Urinary bladder (tissue), 4 donors: ENCODE measurements around the gene BCCIP. TPM values are rescaled to one million over a fixed set of nuclear protein-coding genes. Genes with fewer than 3 reads are reported as not detected.

Experiments
- DNase-seq: peaks from one replicate; pipeline ENCODE4 v3.0.0-alpha.2; 2015; ENCODE audit errors: extremely low spot score
- H3K27ac ChIP-seq: one replicate; pipeline ENCODE4 v1.5.1; 2013; ENCODE audit warnings: low read depth, mild to moderate bottlenecking, moderate library complexity
- H3K36me3 ChIP-seq: one replicate; pipeline ENCODE4 v1.6.1; 2013; ENCODE audit warnings: mild to moderate bottlenecking, moderate library complexity; ENCODE audit not compliant: insufficient read depth
- H3K4me1 ChIP-seq: one replicate; pipeline ENCODE4 v1.6.1; 2013; ENCODE audit warnings: mild to moderate bottlenecking, moderate library complexity; ENCODE audit not compliant: insufficient read depth
- H3K4me3 ChIP-seq: one replicate; pipeline ENCODE4 v1.5.1; 2013; ENCODE audit warnings: low read depth, low read length
- WGBS: extraction: QIAGEN DNeasy Blood & Tissue Kit; methylation state at CpG from one replicate; pipeline ENCODE4 v1.1.7; 2013; 5-methylcytosine and 5-hydroxymethylcytosine counted together
- polyA plus RNA-seq: library from polyadenylated mRNA; stranded (reverse); fragments of 200-250 nt; gene quantifications from one replicate; pipeline ENCODE4 v1.2.3, GENCODE V29; 2013
- small RNA-seq: library from RNA; depleted of rRNA; stranded (forward); fragments of <200 nt; gene quantifications from one replicate; pipeline ENCODE3, GENCODE V24; 2014
- total RNA-seq: library from RNA; depleted of rRNA; stranded (reverse); fragments of >200 nt; gene quantifications from one replicate; pipeline ENCODE4 v1.2.3, GENCODE V29; 2014
- donor health status: healthy with polysubstance abuse.
- donor health status: healthy.

The BCCIP gene
- total and polyA plus RNA-seq, 2 donors, result 38.8 to 48.0 TPM

DNA sequence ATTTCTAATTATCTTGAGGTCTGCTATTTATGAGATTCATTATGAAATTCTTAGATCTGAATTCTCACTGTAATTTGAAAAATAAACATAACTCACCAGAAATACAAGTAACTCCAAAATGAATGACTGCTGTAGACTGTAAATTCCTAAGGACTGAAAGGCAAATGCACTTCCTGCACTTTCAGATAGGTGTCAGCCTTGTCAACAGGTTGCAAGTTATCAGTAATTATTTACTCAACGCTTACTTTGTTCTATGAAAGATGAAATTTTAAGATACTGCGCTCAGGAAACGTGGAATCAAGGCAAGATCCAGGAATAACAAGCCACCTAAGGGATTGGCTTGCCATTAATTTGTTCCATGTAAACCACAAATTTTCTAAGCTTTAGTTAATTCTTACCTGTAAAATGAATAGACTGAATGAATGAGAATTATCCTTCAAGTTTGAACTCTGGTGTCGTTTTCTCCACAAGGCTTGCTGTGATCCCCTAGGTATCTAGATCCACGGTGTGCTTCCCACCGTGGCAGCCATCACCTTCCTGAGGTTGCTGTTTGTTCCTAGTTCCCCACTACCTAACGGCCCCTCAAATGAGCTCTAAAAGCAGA is 45.1 kb downstream of the BCCIP start:
- Histone ChIP-seq H3K36me3 (no peaks in the 10 kb centered on the region), H3K27ac (no peak overlapping the region), H3K4me3 (no peak overlapping the region), H3K4me1 (no peaks in the 10 kb centered on the region)
- 76% methylated on average over 7 of the region's 7 CpGs for WGBS
- DNase-seq, result no peak

- 52% methylated on average over 4 of the region's 4 CpGs for WGBS
- Histone ChIP-seq H3K27ac (no peak overlapping the region), H3K36me3 (no peaks in the 10 kb centered on the region), H3K4me1 (no peaks in the 10 kb centered on the region), H3K4me3 (no peak overlapping the region)
- DNase-seq, result no peak
These were observed 48.0 kb downstream of the BCCIP start for GRCh38 chr10:125871338-125871737.

GRCh38 chr10:125878957-125879835 is 55.9 kb downstream of the BCCIP start:
- no peaks in the 10 kb centered on the region for H3K4me1 ChIP-seq
- no peak overlapping the region for H3K4me3 ChIP-seq
- H3K36me3 ChIP-seq, result no peaks in the 10 kb centered on the region
- no peak overlapping the region for H3K27ac ChIP-seq
- DNase-seq, result no peak
- 84% methylated on average over 11 of the region's 11 CpGs for WGBS

DNA sequence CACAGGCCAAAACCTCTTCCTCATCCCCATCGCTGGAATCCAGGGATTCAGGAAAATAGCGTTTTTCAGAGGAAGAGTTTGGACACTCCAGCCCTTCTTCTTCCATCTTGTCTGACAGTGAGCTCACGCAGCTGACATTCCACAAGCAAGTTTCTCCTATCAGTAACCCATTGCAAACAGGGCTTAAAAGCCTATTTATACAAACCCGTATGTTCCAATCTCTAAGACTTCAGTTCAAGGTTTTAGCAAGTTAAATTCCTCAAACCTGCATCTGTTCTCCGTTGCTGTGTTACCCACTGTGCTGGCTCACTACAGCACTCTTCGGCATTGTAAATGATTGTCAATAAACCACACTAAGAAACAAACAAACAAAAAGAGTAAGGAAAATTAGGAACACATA is 57.4 kb downstream of the BCCIP start:
- DNase-seq, result no peak
- Histone ChIP-seq H3K4me1 (no peaks in the 10 kb centered on the region), H3K36me3 (no peaks in the 10 kb centered on the region), H3K27ac (no peak overlapping the region), H3K4me3 (no peak overlapping the region)
- 41% methylated on average over 6 of the region's 6 CpGs for WGBS

GRCh38 chr10:125881192-125881591 is 57.8 kb downstream of the BCCIP start, which contains the start of gene DHX32:
Gene DHX32 (minus strand): TSS chr10:125881292. CDS start chr10:125880824, 468 bp downstream.
- 59% methylated on average over 4 of the region's 4 CpGs for WGBS
- DNase-seq, result no peak
- no peaks in the 10 kb centered on the region for H3K36me3 ChIP-seq
- H3K4me3 ChIP-seq, result no peak within 1 kb of the TSS
- no peak within 1 kb of the TSS for H3K27ac ChIP-seq
- no peaks in the 10 kb centered on the region for H3K4me1 ChIP-seq

DNA sequence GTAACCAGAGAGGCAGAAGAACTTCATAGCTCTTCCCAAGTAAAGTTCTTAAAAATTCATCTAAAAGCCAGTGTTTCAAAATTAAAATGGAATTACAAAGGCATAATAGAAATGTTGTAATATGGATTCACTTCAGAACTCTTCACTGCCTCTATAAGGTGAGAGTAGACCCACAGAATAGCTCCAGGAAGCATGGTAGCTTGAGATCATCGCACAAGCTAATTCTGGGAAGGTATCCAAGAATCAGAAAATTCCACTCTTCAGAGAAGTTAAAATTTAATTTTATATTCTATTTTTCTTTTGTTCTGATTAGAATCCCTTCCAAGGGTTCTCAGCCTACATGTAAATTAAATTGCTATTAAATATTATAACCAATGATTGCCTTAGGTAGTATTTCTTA is 59.2 kb downstream of the BCCIP start:
- Histone ChIP-seq H3K4me3 (no peak overlapping the region), H3K36me3 (no peaks in the 10 kb centered on the region), H3K4me1 (no peaks in the 10 kb centered on the region), H3K27ac (no peak overlapping the region)
- DNase-seq, result no peak
- WGBS, result 92% methylated on average over 1 of the region's 1 CpG

- H3K4me3 ChIP-seq, result no peak overlapping the region
- WGBS, result 94% methylated on average over 3 of the region's 3 CpGs
- DNase-seq, result no peak
These were observed 59.9 kb downstream of the BCCIP start for GRCh38 chr10:125883211-125883610.

More at GRCh38 chr10:125883211-125883610, 59.9 kb downstream of the BCCIP start:
- H3K4me1 ChIP-seq, result no peaks in the 10 kb centered on the region
- no peak overlapping the region for H3K27ac ChIP-seq
- H3K36me3 ChIP-seq, result no peaks in the 10 kb centered on the region

Small RNA genes within 50 kb of the gene (small RNA-seq; reads per million reads assigned to genes)
- not detected for gene MIR4484
- not detected for gene RF00017

Other genes with a start within 250 kb of the BCCIP start
- not detected for gene TEX36, start 140.4 kb upstream of the BCCIP start, total RNA-seq
- gene TEX36, start 140.4 kb upstream of the BCCIP start, polyA plus RNA-seq, result not detected
- 58.6 TPM for gene EDRF1, start 103.8 kb upstream of the BCCIP start, total RNA-seq
- 13.3 TPM for gene EDRF1, start 103.8 kb upstream of the BCCIP start, polyA plus RNA-seq
- 0.69 TPM for gene MMP21, start 47.7 kb upstream of the BCCIP start, total RNA-seq
- gene MMP21, start 47.7 kb upstream of the BCCIP start, polyA plus RNA-seq, result not detected
- 45.6 TPM for gene UROS, start 288 bp upstream of the BCCIP start, total RNA-seq
- 32.3 TPM for gene UROS, start 288 bp upstream of the BCCIP start, polyA plus RNA-seq
- 30.2 TPM for gene DHX32, start 57.7 kb downstream of the BCCIP start, total RNA-seq
- 15.8 TPM for gene DHX32, start 57.7 kb downstream of the BCCIP start, polyA plus RNA-seq
- gene FANK1, start 73.0 kb downstream of the BCCIP start, total RNA-seq, result 2.0 TPM
- gene FANK1, start 73.0 kb downstream of the BCCIP start, polyA plus RNA-seq, result 1.5 TPM